HG02852 (cell line): ENCODE results near the gene NIPA2.
"Not testable (repeated sequence)": the region's sequence is repeated elsewhere in the genome, so short reads cannot be mapped to it uniquely, and the experiment has no call there.

ENCODE experiments used
- ATAC-seq: cut with Tn5 transposase; IDR thresholded peaks from one replicate; pipeline ENCODE4 v1.9.1; 2021; ENCODE audit warnings: mild to moderate bottlenecking, moderate library complexity; ENCODE audit not compliant: unreplicated experiment

The NIPA2 gene

GRCh38 chr15:22838292-22839042, at the start of gene NIPA2:
Gene NIPA2, plus strand, starts transcription at chr15:22838666. Its CDS starts 13,066 bp downstream, at chr15:22851732.
- peak; percentile 77 for ATAC-seq

- ATAC-seq: no peak
These were observed 44.4 kb upstream of the NIPA2 start for GRCh38 chr15:22794063-22794462.

- no peak for ATAC-seq
These were observed 43.8 kb upstream of the NIPA2 start for GRCh38 chr15:22794621-22795167.

GRCh38 chr15:22795206-22796063, 43.0 kb upstream of the NIPA2 start:
- ATAC-seq: no peak

- no peak for ATAC-seq
These were observed 42.4 kb upstream of the NIPA2 start for GRCh38 chr15:22796079-22796478.

- no peak for ATAC-seq
These were observed 38.6 kb upstream of the NIPA2 start for GRCh38 chr15:22799902-22800301.

GRCh38 chr15:22803006-22803405, 35.5 kb upstream of the NIPA2 start:
- ATAC-seq: not testable (repeated sequence)

GRCh38 chr15:22806156-22806555, 32.3 kb upstream of the NIPA2 start:
- no peak for ATAC-seq

GRCh38 chr15:22806664-22807063, 31.8 kb upstream of the NIPA2 start:
- ATAC-seq: no peak

GRCh38 chr15:22807831-22808230, 30.6 kb upstream of the NIPA2 start:
- not testable (repeated sequence) for ATAC-seq

GRCh38 chr15:22808240-22808639, 30.2 kb upstream of the NIPA2 start:
- no peak for ATAC-seq

- no peak for ATAC-seq
These were observed 29.6 kb upstream of the NIPA2 start for GRCh38 chr15:22808761-22809280.

- no peak for ATAC-seq
These were observed 28.2 kb upstream of the NIPA2 start for GRCh38 chr15:22810033-22810852.

- no peak for ATAC-seq
These were observed 27.6 kb upstream of the NIPA2 start for GRCh38 chr15:22810853-22811338.

GRCh38 chr15:22811640-22812039, 26.8 kb upstream of the NIPA2 start:
- ATAC-seq: no peak

- no peak for ATAC-seq
These were observed 24.6 kb upstream of the NIPA2 start for GRCh38 chr15:22813844-22814243.

GRCh38 chr15:22815766-22816165, 22.7 kb upstream of the NIPA2 start:
- ATAC-seq: no peak

- ATAC-seq: no peak
These were observed 18.8 kb upstream of the NIPA2 start for GRCh38 chr15:22819651-22820050.

GRCh38 chr15:22823495-22824128, 14.9 kb upstream of the NIPA2 start:
- no peak for ATAC-seq

- no peak for ATAC-seq
These were observed 11.3 kb upstream of the NIPA2 start for GRCh38 chr15:22827125-22827524.
